HEK293 (cell line): ENCODE measurements around the gene PDE4D.

Source experiments
- CTCF ChIA-PET: fragments of 350-600 bp; formaldehyde crosslinking; extraction: SDS; loops from one replicate; lab custom pipeline; 2021; ENCODE audit warnings: antibody characterized with exemption; lab: Yijun Ruan, JAX
- POLR2A ChIA-PET: fragments of 300-600 bp; formaldehyde crosslinking; extraction: SDS; loops from one replicate; lab custom pipeline; 2020; ENCODE audit warnings: antibody characterized with exemption, inconsistent platforms; lab: Yijun Ruan, JAX
- H3K27ac ChIP-seq: fragments of 200-500 bp; sonication (Bioruptor generic); 2 replicates; pipeline ENCODE4 v1.5.1; 2014; ENCODE audit warnings: low read depth, low read length, control low read depth, inconsistent platforms; ENCODE audit errors: extremely low read depth
- H3K36me3 ChIP-seq, 2 experiments: fragments of 200-500 bp in 1 of 2; sonication (Bioruptor generic) in 1 of 2; 1 replicate in 1 of 2; 2 replicates in 1 of 2; pipeline ENCODE4 v1.5.1; 2014 to 2017; ENCODE audit warnings: inconsistent platforms in 2 of 2, low read length in 2 of 2; ENCODE audit not compliant: control insufficient read depth in 2 of 2, insufficient read depth in 1 of 2
- H3K4me1 ChIP-seq: fragments of 200-500 bp; sonication (Bioruptor generic); 2 replicates; pipeline ENCODE4 v1.5.1; 2014; ENCODE audit warnings: mild to moderate bottlenecking, low read length, inconsistent platforms; ENCODE audit not compliant: control insufficient read depth, insufficient read depth
- H3K4me3 ChIP-seq: 2 replicates; pipeline ENCODE4 v1.5.1; 2011; ENCODE audit warnings: low read depth, mild to moderate bottlenecking, control low read depth, low read length, moderate library complexity
- H3K9me3 ChIP-seq: fragments of 200-500 bp; sonication (Bioruptor generic); 2 replicates; pipeline ENCODE4 v1.5.1; 2014; ENCODE audit warnings: low read depth, low read length, inconsistent platforms; ENCODE audit not compliant: control insufficient read depth, insufficient read depth
- BCL6B ChIP-seq: fragments of 450-650 bp; formaldehyde crosslinking; IDR thresholded peaks from 2 replicates; pipeline ENCODE4 v1.5.1; 2017; ENCODE audit warnings: missing biosample characterization, missing genetic modification characterization
- GLI4 ChIP-seq: fragments of 450-650 bp; formaldehyde crosslinking; IDR thresholded peaks from 2 replicates; pipeline ENCODE4 v1.5.1; 2016; ENCODE audit warnings: missing biosample characterization, missing genetic modification characterization
- PBX3 ChIP-seq: sonication (generic); formaldehyde crosslinking; IDR thresholded peaks from 2 replicates; pipeline ENCODE4 v1.8.1; 2022; ENCODE audit warnings: mild to moderate bottlenecking, moderate library complexity, missing genetic modification reagents
- PRDM6 ChIP-seq: fragments of 450-650 bp; formaldehyde crosslinking; IDR thresholded peaks from 2 replicates; pipeline ENCODE4 v1.5.1; 2017; ENCODE audit warnings: missing biosample characterization, missing genetic modification characterization
- TCF7L2 ChIP-seq: IDR thresholded peaks from 2 replicates; pipeline ENCODE4 v1.6.1; 2011; ENCODE audit warnings: low read depth, mild to moderate bottlenecking, inconsistent platforms, low read length, moderate library complexity, borderline replicate concordance
- ZEB2 ChIP-seq: fragments of 450-650 bp; formaldehyde crosslinking; IDR thresholded peaks from 2 replicates; pipeline ENCODE4 v1.5.1; 2016; ENCODE audit warnings: missing biosample characterization, missing genetic modification characterization
- ZIC2 ChIP-seq: fragments of 450-650 bp; formaldehyde crosslinking; IDR thresholded peaks from 2 replicates; pipeline ENCODE4 v1.5.1; 2016; ENCODE audit warnings: missing biosample characterization, missing genetic modification characterization
- ZNF169 ChIP-seq: fragments of 450-650 bp; formaldehyde crosslinking; IDR thresholded peaks from 2 replicates; pipeline ENCODE4 v1.5.1; 2016; ENCODE audit warnings: missing biosample characterization, missing genetic modification characterization
- ZNF202 ChIP-seq: fragments of 450-650 bp; formaldehyde crosslinking; IDR thresholded peaks from 2 replicates; pipeline ENCODE4 v1.5.1; 2016; ENCODE audit warnings: missing biosample characterization, missing genetic modification characterization, borderline replicate concordance
- ZNF223 ChIP-seq: fragments of 450-650 bp; formaldehyde crosslinking; IDR thresholded peaks from 2 replicates; pipeline ENCODE4 v1.5.1; 2016; ENCODE audit warnings: missing biosample characterization, missing genetic modification characterization
- ZNF248 ChIP-seq: fragments of 450-650 bp; formaldehyde crosslinking; IDR thresholded peaks from 2 replicates; pipeline ENCODE4 v1.5.1; 2017; ENCODE audit warnings: missing biosample characterization, missing genetic modification characterization
- ZNF274 ChIP-seq, 2 experiments: fragments of 200-500 bp in 1 of 2; fragments of 450-650 bp in 1 of 2; sonication (Bioruptor generic) in 1 of 2; formaldehyde crosslinking in 1 of 2; IDR thresholded peaks; 2 replicates each; pipeline versions ENCODE4 v1.5.1 to v1.6.1; 2014 to 2016; ENCODE audit warnings: borderline replicate concordance in 1 of 2, inconsistent platforms in 1 of 2, low read length in 1 of 2, missing biosample characterization in 1 of 2, missing genetic modification characterization in 1 of 2
- ZNF280D ChIP-seq: fragments of 450-650 bp; formaldehyde crosslinking; IDR thresholded peaks from 2 replicates; pipeline ENCODE4 v1.5.1; 2016; ENCODE audit warnings: missing biosample characterization, missing genetic modification characterization
- ZNF510 ChIP-seq: fragments of 450-650 bp; formaldehyde crosslinking; IDR thresholded peaks from 2 replicates; pipeline ENCODE4 v1.5.1; 2018; ENCODE audit warnings: mild to moderate bottlenecking, missing genetic modification characterization, missing biosample characterization; ENCODE audit not compliant: insufficient replicate concordance
- ZNF514 ChIP-seq: fragments of 450-650 bp; formaldehyde crosslinking; IDR thresholded peaks from 2 replicates; pipeline ENCODE4 v1.5.1; 2016; ENCODE audit warnings: missing biosample characterization, missing genetic modification characterization
- ZNF580 ChIP-seq: fragments of 450-650 bp; formaldehyde crosslinking; IDR thresholded peaks from 2 replicates; pipeline ENCODE4 v1.5.1; 2016; ENCODE audit warnings: missing biosample characterization, missing genetic modification characterization
- ZNF785 ChIP-seq: fragments of 450-650 bp; formaldehyde crosslinking; IDR thresholded peaks from 2 replicates; pipeline ENCODE4 v1.5.1; 2016; ENCODE audit warnings: missing biosample characterization, missing genetic modification characterization
- ZSCAN5A ChIP-seq: fragments of 450-650 bp; formaldehyde crosslinking; IDR thresholded peaks from 2 replicates; pipeline ENCODE4 v1.5.1; 2016; ENCODE audit warnings: missing biosample characterization, missing genetic modification characterization

Gene PDE4D

GRCh38 chr5:59604111-59604510, 289.4 kb downstream of the PDE4D start:
- no peak overlapping the region for H3K4me3 ChIP-seq
- no peak overlapping the region for H3K27ac ChIP-seq
- CTCF ChIA-PET, result interaction anchor here (0.6 to 1.0 kb wide), 2 partner anchors 16 to 17 kb away, joined by 3 to 5 read pairs; no protein-coding TSS in a partner anchor
- TF ChIP-seq ZNF274 (IDR thresholded peaks at IDR 0.05; ENCODE audit: low read length) (no peak), ZNF274 (tag by site-specific recombination; IDR thresholded peaks at IDR 0.05; ENCODE audit: borderline replicate concordance) (no peak), ZNF280D (tag by site-specific recombination) (no peak), ZNF514 (tag by site-specific recombination) (no peak), ZNF169 (tag by site-specific recombination) (no peak), PRDM6 (tag by site-specific recombination) (no peak), ZNF785 (tag by site-specific recombination) (no peak), PBX3 (CRISPR knock-in tag) (no peak), ZEB2 (tag by site-specific recombination) (no peak), BCL6B (no peak), ZIC2 (tag by site-specific recombination) (no peak), ZNF248 (no peak), ZNF223 (tag by site-specific recombination) (no peak), TCF7L2 (no peak), ZSCAN5A (no peak), GLI4 (tag by site-specific recombination) (no peak), ZNF580 (tag by site-specific recombination) (no peak), ZNF202 (tag by site-specific recombination) (no peak), ZNF510 (no peak)
- H3K4me1 ChIP-seq, result peaks cover 26% of the 10 kb centered on the region
- no peaks in the 10 kb centered on the region for H3K9me3 ChIP-seq
- no peaks in the 10 kb centered on the region for H3K36me3 ChIP-seq
- POLR2A ChIA-PET, result no interaction called here
